ENCODE results near the gene REPIN1. TPM values are rescaled to one million over a fixed set of nuclear protein-coding genes. Genes with fewer than 3 reads are reported as not detected.
A peak's percentile ranks its signal among the peaks of the same experiment; 100 is the strongest.

The REPIN1 gene
- total RNA-seq, 1 donor from 2014 or later: 82.2 TPM

DNA sequence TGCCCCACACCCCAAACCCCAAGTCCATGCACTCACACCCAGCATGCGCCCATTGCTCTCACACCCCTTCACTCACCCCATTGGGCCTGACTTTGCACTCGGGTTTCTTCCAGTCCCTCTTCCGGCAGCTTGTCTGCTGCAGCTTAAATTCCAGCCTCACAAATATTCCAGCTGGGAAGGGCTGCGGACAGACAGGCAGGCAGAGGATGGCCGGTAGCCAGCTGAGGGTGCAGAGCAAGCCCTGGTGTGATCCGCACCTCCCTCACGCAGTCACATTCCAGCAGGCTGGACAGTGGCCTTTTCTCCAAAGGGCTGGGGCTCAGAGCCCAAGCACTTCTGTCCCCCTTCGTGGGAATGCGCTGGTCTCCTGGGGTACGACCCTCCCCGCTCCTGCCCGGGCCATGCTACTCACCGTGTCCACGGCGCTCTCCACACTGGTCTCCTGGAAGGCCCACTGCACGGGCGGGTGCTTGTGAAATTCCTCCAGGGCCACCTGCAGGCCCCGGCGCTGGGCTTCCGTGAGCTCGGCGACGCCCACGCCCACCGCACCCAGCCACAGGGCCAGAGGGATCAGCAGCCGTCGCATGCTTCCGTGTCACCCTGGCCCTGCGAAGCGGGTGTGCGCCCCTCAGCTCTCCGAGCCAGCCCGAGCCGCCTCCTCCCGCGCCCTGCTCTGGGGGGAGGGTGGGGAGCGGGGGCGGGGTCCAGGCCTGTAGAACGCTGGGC is 28.4 kb upstream of the REPIN1 start:
- peaks cover 9% of the 10 kb centered on the region for H3K4me1 Mint-ChIP-seq (ENCODE audit: low read depth)
- DNase-seq (ENCODE audit: low spot score): no peak
- H3K36me3 Mint-ChIP-seq (ENCODE audit: low read depth): peaks cover 15% of the 10 kb centered on the region
- H3K27me3 Mint-ChIP-seq (ENCODE audit: low read depth): peaks cover 36% of the 10 kb centered on the region
- H3K9me3 Mint-ChIP-seq: no peaks in the 10 kb centered on the region
- no peak overlapping the region for H3K27ac Mint-ChIP-seq
- H3K4me3 Mint-ChIP-seq (ENCODE audit: low read depth): no peak overlapping the region
- intact Hi-C loops (cut with micrococcal nuclease): no loop called here

DNA sequence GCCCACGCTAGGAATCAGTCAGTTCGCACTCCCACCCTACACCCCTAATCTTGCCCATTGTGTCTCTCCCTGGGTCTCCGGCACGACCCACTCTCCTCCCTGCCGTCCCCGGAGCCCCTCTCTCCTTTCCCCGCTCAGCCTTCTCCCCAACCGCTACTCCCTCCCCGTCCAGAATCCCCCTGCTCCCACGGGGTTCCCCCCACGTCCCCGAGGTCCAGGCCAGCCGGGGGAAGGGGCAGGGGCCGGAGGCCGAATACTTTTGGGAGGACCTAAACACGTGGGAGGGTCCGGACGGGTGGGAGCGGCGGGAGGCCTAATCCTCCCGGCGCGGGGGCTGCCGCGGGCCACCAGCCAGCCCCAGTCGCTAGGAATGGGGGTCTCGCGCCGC is 27.8 kb upstream of the REPIN1 start:
- H3K4me3 Mint-ChIP-seq (ENCODE audit: low read depth): no peak overlapping the region
- DNase-seq (ENCODE audit: low spot score): no peak
- H3K36me3 Mint-ChIP-seq (ENCODE audit: low read depth): peaks cover 15% of the 10 kb centered on the region
- H3K4me1 Mint-ChIP-seq (ENCODE audit: low read depth): peaks cover 9% of the 10 kb centered on the region
- H3K27ac Mint-ChIP-seq: no peak overlapping the region
- intact Hi-C loops (cut with micrococcal nuclease): no loop called here
- H3K27me3 Mint-ChIP-seq (ENCODE audit: low read depth): peaks cover 36% of the 10 kb centered on the region
- H3K9me3 Mint-ChIP-seq: no peaks in the 10 kb centered on the region

DNA sequence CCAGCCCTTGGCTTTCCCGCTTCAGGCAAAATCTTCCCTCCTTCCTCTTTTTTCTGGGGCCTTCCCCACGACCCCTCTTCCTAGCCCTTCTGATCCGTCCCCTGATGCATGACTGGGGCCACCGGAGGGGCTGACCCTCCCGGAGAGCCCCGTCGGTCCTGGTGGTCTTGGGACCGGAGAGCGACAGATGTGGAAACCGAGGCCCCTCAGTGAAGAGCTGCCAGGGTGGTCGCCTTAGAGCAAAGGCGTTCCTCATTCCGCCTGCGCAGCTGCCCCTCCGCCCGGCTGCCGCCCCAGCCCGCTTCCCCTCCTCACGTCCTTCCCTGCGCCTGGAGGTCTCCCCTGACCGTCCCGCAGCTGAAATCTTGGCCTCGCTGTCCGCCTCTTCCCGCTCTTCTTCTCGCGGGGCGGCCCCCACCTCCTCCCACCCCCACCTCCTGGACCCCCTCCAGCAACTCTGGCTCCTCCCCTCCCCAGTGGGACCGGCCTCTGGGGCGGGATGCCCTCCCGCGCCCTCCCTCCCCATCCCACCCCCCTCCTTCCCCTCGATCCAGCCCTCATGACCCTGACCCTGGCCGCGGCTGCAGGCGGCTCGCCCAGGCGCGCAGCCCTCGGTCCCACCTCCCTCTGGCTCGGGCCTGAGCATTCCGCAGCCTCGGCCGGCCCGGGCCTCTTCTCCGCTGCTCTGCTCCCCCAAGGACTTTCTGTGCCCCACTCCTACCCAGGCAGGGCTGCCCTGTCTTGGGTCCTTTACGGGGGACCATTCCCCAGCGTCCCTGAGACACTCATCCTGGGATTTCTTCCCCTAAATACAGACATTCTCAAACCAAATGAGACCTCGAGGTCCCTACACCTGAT is 27.1 kb upstream of the REPIN1 start, which contains the start of gene RARRES2:
Gene RARRES2 (minus strand): TSS at position 367 of the 858 bp plus-strand sequence. CDS start 1,020 bp downstream, outside the sequence.
- DNase-seq (ENCODE audit: low spot score): no peak
- H3K27me3 Mint-ChIP-seq (ENCODE audit: low read depth): peaks cover 41% of the 10 kb centered on the region
- intact Hi-C loops (cut with micrococcal nuclease): no loop called here
- H3K4me1 Mint-ChIP-seq (ENCODE audit: low read depth): peaks cover 9% of the 10 kb centered on the region
- H3K27ac Mint-ChIP-seq: no peak within 1 kb of the TSS
- H3K9me3 Mint-ChIP-seq: no peaks in the 10 kb centered on the region
- no peak within 1 kb of the TSS for H3K4me3 Mint-ChIP-seq (ENCODE audit: low read depth)
- H3K36me3 Mint-ChIP-seq (ENCODE audit: low read depth): peaks cover 12% of the 10 kb centered on the region

- no peaks in the 10 kb centered on the region for H3K9me3 Mint-ChIP-seq
- intact Hi-C loops (cut with micrococcal nuclease): no loop called here
- H3K27ac Mint-ChIP-seq: no peak overlapping the region
- peaks cover 9% of the 10 kb centered on the region for H3K4me1 Mint-ChIP-seq (ENCODE audit: low read depth)
- no peak for DNase-seq (ENCODE audit: low spot score)
- H3K36me3 Mint-ChIP-seq (ENCODE audit: low read depth): peaks cover 12% of the 10 kb centered on the region
- H3K27me3 Mint-ChIP-seq (ENCODE audit: low read depth): peaks cover 45% of the 10 kb centered on the region
- no peak overlapping the region for H3K4me3 Mint-ChIP-seq (ENCODE audit: low read depth)
Measured at GRCh38 chr7:150342121-150342408, 26.6 kb upstream of the REPIN1 start.

DNA sequence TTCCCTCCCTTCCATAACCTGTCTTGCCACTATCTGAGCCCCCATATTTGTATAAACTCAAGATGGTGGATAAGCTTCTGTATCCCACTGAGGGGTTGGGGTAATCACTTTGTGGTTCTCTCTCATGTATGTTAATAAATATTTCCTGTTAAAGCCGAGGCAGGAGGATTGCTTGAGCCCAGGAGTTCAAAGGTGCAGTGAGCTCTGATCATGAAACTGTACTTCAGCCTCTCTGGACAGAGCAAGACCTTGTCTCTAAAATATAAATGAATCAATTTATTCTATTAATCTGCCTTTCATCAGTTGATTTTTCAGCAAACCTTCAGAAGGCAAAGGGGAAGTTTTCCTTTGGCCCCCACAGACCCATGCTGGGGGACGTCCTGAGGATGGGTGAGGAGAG is 25.4 kb upstream of the REPIN1 start:
- H3K27ac Mint-ChIP-seq: no peak overlapping the region
- no peak overlapping the region for H3K4me3 Mint-ChIP-seq (ENCODE audit: low read depth)
- intact Hi-C loops (cut with micrococcal nuclease): no loop called here
- H3K9me3 Mint-ChIP-seq: no peaks in the 10 kb centered on the region
- peaks cover 9% of the 10 kb centered on the region for H3K4me1 Mint-ChIP-seq (ENCODE audit: low read depth)
- peaks cover 47% of the 10 kb centered on the region for H3K27me3 Mint-ChIP-seq (ENCODE audit: low read depth)
- no peak for DNase-seq (ENCODE audit: low spot score)
- peaks cover 7% of the 10 kb centered on the region for H3K36me3 Mint-ChIP-seq (ENCODE audit: low read depth)

DNA sequence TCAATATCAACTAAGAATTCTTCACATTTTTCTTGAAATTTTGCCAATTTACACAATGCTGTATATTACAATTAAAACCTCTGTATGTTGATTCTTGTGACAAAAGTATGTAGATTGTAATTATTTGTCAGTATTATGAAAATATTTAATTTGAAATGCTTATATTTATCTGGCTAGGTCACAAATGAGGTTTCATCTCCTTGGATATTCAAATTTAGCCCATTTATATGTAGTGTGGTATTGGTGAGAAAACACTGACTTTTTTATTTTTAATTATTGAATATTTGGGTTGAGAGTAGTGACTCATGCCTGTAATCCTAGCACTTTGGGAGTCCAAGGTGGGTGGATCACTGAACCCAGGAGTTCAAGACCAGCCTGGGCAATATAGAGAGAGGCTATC is 24.3 kb upstream of the REPIN1 start:
- no peaks in the 10 kb centered on the region for H3K9me3 Mint-ChIP-seq
- DNase-seq (ENCODE audit: low spot score): no peak
- peaks cover 47% of the 10 kb centered on the region for H3K27me3 Mint-ChIP-seq (ENCODE audit: low read depth)
- H3K36me3 Mint-ChIP-seq (ENCODE audit: low read depth): peaks cover 7% of the 10 kb centered on the region
- H3K4me3 Mint-ChIP-seq (ENCODE audit: low read depth): no peak overlapping the region
- peaks cover 7% of the 10 kb centered on the region for H3K4me1 Mint-ChIP-seq (ENCODE audit: low read depth)
- intact Hi-C loops (cut with micrococcal nuclease): no loop called here
- no peak overlapping the region for H3K27ac Mint-ChIP-seq

- Mint-ChIP-seq H3K27me3 (ENCODE audit: low read depth) (peaks cover 44% of the 10 kb centered on the region), H3K9me3 (no peaks in the 10 kb centered on the region), H3K27ac (no peak overlapping the region), H3K4me1 (ENCODE audit: low read depth) (peaks cover 5% of the 10 kb centered on the region), H3K4me3 (ENCODE audit: low read depth) (no peak overlapping the region), H3K36me3 (ENCODE audit: low read depth) (peaks cover 7% of the 10 kb centered on the region)
- no peak for DNase-seq (ENCODE audit: low spot score)
- intact Hi-C loops (cut with micrococcal nuclease): no loop called here
Measured at GRCh38 chr7:150345012-150345411, 23.6 kb upstream of the REPIN1 start.

- H3K9me3 Mint-ChIP-seq: no peaks in the 10 kb centered on the region
- no peak for DNase-seq (ENCODE audit: low spot score)
- H3K27ac Mint-ChIP-seq: no peak overlapping the region
- intact Hi-C loops (cut with micrococcal nuclease): no loop called here
- H3K27me3 Mint-ChIP-seq (ENCODE audit: low read depth): peaks cover 40% of the 10 kb centered on the region
- no peaks in the 10 kb centered on the region for H3K4me1 Mint-ChIP-seq (ENCODE audit: low read depth)
- H3K36me3 Mint-ChIP-seq (ENCODE audit: low read depth): peaks cover 3% of the 10 kb centered on the region
- H3K4me3 Mint-ChIP-seq (ENCODE audit: low read depth): no peak overlapping the region
Measured at GRCh38 chr7:150346922-150347321, 21.7 kb upstream of the REPIN1 start.

DNA sequence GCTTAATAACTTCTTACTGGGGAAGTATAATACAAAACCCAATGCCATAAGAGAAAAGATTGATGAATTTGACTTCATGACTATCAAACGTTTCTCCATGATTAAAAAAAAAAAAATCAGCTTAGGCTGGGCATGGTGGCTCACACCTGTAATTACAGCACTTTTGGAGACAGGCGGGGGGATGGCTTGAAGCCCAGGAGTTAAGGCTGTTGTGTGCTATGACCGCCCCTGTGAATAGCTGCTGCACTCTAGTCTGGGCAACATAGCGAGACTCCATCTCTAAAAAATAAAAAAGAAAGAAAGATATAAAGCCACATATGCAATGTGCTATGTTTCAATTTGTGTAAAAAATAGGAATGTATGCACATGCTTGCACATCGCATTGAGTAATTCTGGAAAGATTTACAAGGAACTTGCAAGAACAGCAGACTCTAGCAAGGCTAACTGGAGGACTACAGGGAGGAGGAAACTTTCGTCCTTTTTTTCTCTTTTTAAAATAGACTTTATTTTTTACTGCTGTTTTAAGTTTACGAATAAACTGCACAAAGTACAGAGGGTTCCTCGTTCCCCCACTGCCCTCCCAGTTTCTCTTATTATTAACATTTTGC is 16.9 kb upstream of the REPIN1 start:
- H3K4me1 Mint-ChIP-seq (ENCODE audit: low read depth): peaks cover 11% of the 10 kb centered on the region
- no peaks in the 10 kb centered on the region for H3K9me3 Mint-ChIP-seq
- no peaks in the 10 kb centered on the region for H3K36me3 Mint-ChIP-seq (ENCODE audit: low read depth)
- peaks cover 16% of the 10 kb centered on the region for H3K27me3 Mint-ChIP-seq (ENCODE audit: low read depth)
- H3K27ac Mint-ChIP-seq: no peak overlapping the region
- H3K4me3 Mint-ChIP-seq (ENCODE audit: low read depth): no peak overlapping the region
- intact Hi-C loops (cut with micrococcal nuclease): no loop called here
- no peak for DNase-seq (ENCODE audit: low spot score)

DNA sequence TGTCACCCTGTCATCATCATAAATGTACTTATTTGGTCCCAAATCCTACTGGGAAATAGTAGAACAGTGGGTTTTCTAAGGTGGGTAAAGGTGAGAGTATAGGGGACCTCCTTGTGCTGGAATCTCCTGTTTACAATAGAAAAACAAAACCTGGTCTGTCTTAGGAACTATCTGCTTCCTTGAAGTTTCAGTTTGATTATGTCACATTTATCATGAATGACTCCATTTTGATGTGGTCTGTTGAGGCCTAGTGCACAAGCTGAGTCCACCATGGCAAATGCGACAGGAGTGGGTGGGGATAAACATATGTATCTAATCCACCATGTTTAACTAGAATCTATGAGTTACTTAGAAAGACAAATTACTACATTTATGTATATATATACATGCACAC is 13.0 kb upstream of the REPIN1 start:
- Mint-ChIP-seq H3K4me3 (ENCODE audit: low read depth) (no peak overlapping the region), H3K36me3 (ENCODE audit: low read depth) (no peaks in the 10 kb centered on the region), H3K27me3 (ENCODE audit: low read depth) (peaks cover 12% of the 10 kb centered on the region), H3K4me1 (ENCODE audit: low read depth) (peaks cover 33% of the 10 kb centered on the region), H3K9me3 (no peaks in the 10 kb centered on the region), H3K27ac (no peak overlapping the region)
- intact Hi-C loops (cut with micrococcal nuclease): loop anchor here (2.0 to 5.0 kb wide), 3 partner anchors 33 to 402 kb away; partner anchors contain the start of genes ACTR3C and LRRC61
- no peak for DNase-seq (ENCODE audit: low spot score)

DNA sequence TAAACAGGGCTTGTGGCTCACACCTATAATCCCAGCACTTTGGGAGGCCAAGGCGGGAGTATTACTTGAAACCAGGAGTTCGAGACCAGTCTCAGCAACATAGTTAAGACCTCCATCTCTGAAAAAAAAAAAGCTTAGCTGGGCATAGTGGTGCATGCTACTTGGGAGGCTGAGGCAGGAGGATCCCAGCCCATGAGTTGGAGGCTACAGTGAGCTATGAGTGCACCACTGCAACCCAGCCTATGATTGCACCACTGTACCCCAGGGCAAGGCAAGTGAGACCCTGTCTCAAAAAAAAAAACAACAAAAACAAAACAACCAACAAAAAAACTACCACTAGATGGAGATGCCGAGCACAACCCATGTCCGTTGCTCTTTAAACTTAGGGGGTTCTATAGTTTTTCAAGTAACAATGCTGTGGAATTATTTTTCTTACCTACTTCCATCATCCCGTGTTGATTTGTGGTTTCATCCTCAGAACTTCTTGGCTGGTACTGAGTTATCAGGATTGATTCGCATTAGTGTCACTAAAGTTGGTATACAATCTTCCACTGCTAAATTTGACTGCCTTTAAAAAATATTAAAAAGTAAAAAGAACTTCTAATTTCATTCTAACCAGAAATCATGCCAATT is 12.2 kb upstream of the REPIN1 start:
- Mint-ChIP-seq H3K4me1 (ENCODE audit: low read depth) (peaks cover 33% of the 10 kb centered on the region), H3K4me3 (ENCODE audit: low read depth) (no peak overlapping the region), H3K27ac (no peak overlapping the region), H3K27me3 (ENCODE audit: low read depth) (peaks cover 11% of the 10 kb centered on the region), H3K9me3 (no peaks in the 10 kb centered on the region), H3K36me3 (ENCODE audit: low read depth) (no peaks in the 10 kb centered on the region)
- no peak for DNase-seq (ENCODE audit: low spot score)
- intact Hi-C loops (cut with micrococcal nuclease): loop anchor here (2.0 to 5.0 kb wide), 3 partner anchors 34 to 401 kb away; partner anchors contain the start of genes ACTR3C and LRRC61

GRCh38 chr7:150357270-150357669 is 11.4 kb upstream of the REPIN1 start:
- intact Hi-C loops (cut with micrococcal nuclease): loop anchor here (1.0 to 5.0 kb wide), 6 partner anchors 11 to 400 kb away; partner anchors contain the start of genes ACTR3C, LRRC61, REPIN1 and ZNF775
- Mint-ChIP-seq H3K27ac (peak overlapping the region; percentile 68), H3K4me1 (ENCODE audit: low read depth) (peaks cover 33% of the 10 kb centered on the region), H3K4me3 (ENCODE audit: low read depth) (peak overlapping the region; percentile 27), H3K9me3 (no peaks in the 10 kb centered on the region), H3K36me3 (ENCODE audit: low read depth) (no peaks in the 10 kb centered on the region), H3K27me3 (ENCODE audit: low read depth) (peaks cover 4% of the 10 kb centered on the region)
- peak; percentile 34 for DNase-seq (ENCODE audit: low spot score)

All from activated T-helper 2 cell treated with anti-CD3 and anti-CD28 coated beads, Interferon-gamma antibody, Interleukin-2, Interleukin-4, amounts not matched to agents 10 μg/mL and 5 μg/mL and 100 μg/mL, durations not matched to agents 14 hours and 24 hours and 36 hours (primary cell).